GM21737 (cell line): ENCODE results near the gene POU3F1.
"Not testable (repeated sequence)": the region's sequence is repeated elsewhere in the genome, so short reads cannot be mapped to it uniquely, and the experiment has no call there.

Experiments used
- ATAC-seq: cut with Tn5 transposase; IDR thresholded peaks from one replicate; pipeline ENCODE4 v1.9.1; 2021; ENCODE audit warnings: mild to moderate bottlenecking, moderate library complexity; ENCODE audit not compliant: unreplicated experiment

The POU3F1 gene

GRCh38 chr1:38050397-38051078 lies 3.9 kb upstream of the POU3F1 start:
- no peak for ATAC-seq

DNA sequence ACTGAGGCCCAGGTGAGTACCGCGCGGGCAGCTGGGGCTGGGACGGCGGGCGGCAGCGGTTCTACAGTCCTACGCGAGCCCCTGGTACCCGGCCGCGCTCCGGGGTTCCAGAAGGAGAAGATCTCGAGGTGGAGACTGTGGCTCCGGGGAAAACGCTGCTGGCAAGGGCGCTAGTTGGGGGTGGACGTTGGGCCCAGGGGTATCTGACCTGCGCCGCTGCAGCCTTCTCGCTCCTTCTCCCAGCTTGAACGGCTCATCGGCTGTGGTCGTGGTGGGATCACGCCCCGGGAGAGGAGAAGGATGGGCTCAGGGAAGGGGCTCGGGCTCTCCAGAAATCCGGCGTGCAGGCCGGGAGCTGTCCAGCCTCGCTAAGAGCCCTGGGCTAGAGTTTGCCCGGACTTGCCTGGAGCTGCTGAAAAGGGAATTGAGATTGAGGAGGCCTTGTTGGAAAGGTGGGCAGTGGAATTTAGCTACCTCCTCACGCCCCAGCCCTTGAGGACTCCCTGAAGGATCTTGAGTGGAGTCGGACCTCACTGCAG lies 1.1 kb upstream of the POU3F1 start:
- no peak for ATAC-seq

GRCh38 chr1:38046884-38047602 lies 450 bp upstream of the POU3F1 start:
- ATAC-seq = peak; percentile 51

- ATAC-seq = no peak
Measured at GRCh38 chr1:38045401-38046332, 926 bp downstream of the POU3F1 start.

GRCh38 chr1:38044221-38045215 lies 2.1 kb downstream of the POU3F1 start:
- ATAC-seq = no peak

DNA sequence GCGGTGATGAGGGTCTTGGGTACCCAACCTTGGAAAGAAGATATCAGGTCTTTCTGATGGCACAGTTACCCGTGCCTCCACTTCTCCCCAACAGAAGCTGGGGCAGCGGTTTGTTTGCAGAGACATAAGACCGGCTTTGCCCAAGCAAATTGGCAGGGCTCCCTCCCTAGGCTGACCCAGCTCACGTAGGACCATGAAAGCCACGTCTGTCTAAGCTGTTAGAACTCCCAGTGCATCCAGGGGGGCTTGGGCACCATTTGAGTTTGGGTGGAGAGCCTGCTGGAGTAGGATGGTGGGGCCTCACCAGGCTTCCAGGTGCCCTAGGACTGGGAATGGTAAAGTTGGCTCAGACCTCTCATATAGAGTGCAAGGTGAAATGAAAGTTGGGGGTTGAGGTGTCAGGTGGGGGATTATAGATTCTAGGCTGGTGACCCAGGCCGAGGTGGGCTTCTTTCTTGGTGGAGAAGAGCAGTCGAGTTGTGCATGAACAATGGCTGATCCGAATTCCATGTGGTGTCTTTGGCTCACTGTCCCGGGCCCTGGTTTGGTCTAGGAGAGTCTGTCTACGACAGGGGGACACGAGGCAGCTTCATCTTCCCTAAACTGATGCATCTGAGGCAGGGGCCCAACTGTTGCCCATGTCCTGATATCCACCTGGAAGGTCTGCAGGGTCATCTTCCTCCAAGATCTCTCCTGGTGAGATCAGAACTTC lies 3.4 kb downstream of the POU3F1 start:
- ATAC-seq = no peak

DNA sequence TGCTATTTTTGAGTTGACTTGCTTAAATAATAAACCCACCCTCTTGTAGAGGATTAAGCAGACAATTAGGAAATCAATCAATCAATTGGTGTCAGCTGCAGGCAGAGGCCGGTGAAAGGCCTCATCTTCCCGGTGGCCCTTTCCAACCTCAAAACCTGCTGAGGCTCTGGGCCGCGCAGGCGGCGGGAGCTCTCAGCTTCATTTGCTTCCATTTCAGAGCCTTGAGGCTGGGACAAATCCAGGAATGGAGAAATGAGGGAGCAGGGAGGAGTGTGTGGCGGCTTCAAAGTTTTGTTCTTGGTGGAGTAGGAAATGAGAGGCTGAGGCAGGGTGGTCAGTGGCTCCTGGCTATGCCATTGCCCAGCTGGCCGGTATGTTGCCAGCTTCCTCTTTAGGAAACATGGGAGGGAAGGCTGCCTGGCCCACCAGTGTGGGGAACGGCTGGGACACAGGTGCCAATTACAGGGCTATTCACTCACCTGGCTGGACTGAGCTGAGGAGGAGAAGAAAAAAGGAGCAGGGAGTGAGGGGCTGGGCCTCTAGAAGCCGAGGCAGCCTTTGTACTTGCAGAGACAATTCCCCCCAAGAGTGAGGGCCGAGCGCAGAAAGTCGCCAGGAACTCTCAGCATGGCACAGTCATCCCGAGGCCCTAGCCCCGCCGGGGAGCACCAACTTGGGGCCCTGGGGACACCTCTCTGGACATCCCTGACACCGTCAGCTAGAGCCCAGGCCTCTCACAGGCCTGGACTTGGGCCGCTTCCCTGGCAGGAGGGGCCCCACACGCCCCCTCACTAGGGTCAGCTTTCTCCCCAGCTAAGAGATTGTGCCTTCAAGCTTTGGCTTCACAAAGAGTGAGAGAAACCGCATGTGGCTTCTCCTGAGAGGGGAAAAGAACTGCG lies 4.4 kb downstream of the POU3F1 start:
- no peak for ATAC-seq

GRCh38 chr1:38039331-38040088 lies 7.1 kb downstream of the POU3F1 start:
- ATAC-seq = no peak

- no peak for ATAC-seq
Measured at GRCh38 chr1:38038861-38039260, 7.7 kb downstream of the POU3F1 start.

- ATAC-seq = no peak
Measured at GRCh38 chr1:38037221-38037939, 9.2 kb downstream of the POU3F1 start.

DNA sequence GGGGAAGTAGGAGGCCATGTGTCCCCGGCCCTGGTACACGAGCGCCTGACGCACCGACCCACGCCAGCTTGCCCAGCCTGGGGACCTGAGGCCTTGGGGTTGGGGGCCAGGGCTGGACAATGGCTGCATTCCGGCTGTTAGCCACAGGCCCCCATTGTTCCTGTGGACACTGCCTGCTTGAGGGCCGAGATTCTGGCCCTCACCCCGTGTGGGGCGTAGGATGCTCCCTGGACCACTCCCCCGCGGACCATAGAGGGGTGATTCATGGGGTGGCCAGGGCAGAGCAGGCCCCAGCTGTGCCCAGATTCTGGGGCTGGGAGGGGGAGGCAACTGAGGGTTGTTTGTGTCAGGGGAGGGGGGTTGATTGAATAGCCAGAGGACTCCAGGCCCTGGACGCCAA lies 11.7 kb downstream of the POU3F1 start:
- no peak for ATAC-seq

DNA sequence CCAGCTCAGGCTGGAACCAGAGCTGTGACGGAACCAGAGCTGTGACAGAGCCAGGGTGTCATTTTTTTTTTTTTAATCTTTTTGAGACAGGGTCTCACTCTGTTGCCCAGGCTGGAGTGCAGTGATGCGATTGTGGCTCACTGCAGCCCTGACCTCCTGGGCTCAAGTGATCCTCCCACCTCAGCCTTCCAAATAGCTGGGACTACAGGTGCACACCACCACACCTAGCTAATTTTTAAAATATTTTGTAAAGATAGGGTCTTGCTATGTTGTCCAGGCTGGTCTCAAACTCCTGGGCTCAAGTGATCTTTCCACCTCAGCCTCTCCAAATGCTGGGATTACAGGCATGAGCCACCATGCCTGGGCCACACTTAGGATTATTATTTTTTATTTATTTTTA lies 13.6 kb downstream of the POU3F1 start:
- not testable (repeated sequence) for ATAC-seq

- ATAC-seq = no peak
Measured at GRCh38 chr1:38031513-38031866, 15.1 kb downstream of the POU3F1 start.

- no peak for ATAC-seq
Measured at GRCh38 chr1:38030596-38031512, 15.7 kb downstream of the POU3F1 start.

GRCh38 chr1:38029685-38030511 lies 16.7 kb downstream of the POU3F1 start:
- ATAC-seq = peak; percentile 51
